HepG2 (cell line): ENCODE results near the gene HTN3. TPM values are rescaled to one million over a fixed set of nuclear protein-coding genes. Genes with fewer than 3 reads are reported as not detected.

Source experiments
- ATAC-seq: fragments of 200-7000 bp; cut with Tn5 transposase; 3 replicates; pipeline ENCODE4 v1.9.1; 2020; ENCODE audit warnings: mild to moderate bottlenecking, moderate library complexity
- BruUV-seq: library from RNA; stranded (reverse); fragments of 400-500 nt; replicated peaks from 2 replicates; lab custom pipeline; 2021; lab: Mats Ljungman, UMichigan
- CTCF ChIA-PET: fragments of 300-600 bp; formaldehyde crosslinking; extraction: SDS; loops from one replicate; lab custom pipeline; 2021; ENCODE audit warnings: low total read pairs, inconsistent platforms, low intra/inter-chr PET ratio; lab: Yijun Ruan, JAX
- POLR2A ChIA-PET: fragments of 350-600 bp; sonication (Branson Sonifier 250); formaldehyde crosslinking; loops from one replicate; lab custom pipeline; 2020; ENCODE audit warnings: antibody characterized with exemption, inconsistent platforms; lab: Yijun Ruan, JAX
- DNase-seq: peaks from one replicate; pipeline ENCODE4 v3.0.0-alpha.2; 2015; ENCODE audit warnings: low spot score
- FAIRE-seq: peaks from 3 replicates; lab custom pipeline; 2011; peaks lifted over from hg19 to GRCh38; lab: Jason Lieb, UNC
- H2AFZ ChIP-seq: one replicate; pipeline ENCODE4 v1.6.1; 2011; ENCODE audit warnings: low read length, inconsistent platforms
- H3K27ac ChIP-seq: fragments of 300-600 bp; 3 replicates; pipeline ENCODE4 v1.8.0; 2011; ENCODE audit warnings: mixed run types, mild to moderate bottlenecking, mixed read lengths, low read length, inconsistent platforms; ENCODE audit not compliant: insufficient read depth; ENCODE audit errors: extremely low read length
- H3K27me3 ChIP-seq, 2 experiments: fragments of 200-600 bp in 1 of 2; 2 replicates in 1 of 2; 3 replicates in 1 of 2; pipeline versions ENCODE4 v1.6.0 to v1.8.0; 2011; ENCODE audit warnings: low read length in 2 of 2, mild to moderate bottlenecking in 2 of 2, moderate library complexity in 2 of 2, inconsistent platforms in 1 of 2; ENCODE audit not compliant: insufficient read depth in 2 of 2, control insufficient read depth in 1 of 2
- H3K36me3 ChIP-seq, 2 experiments: fragments of 200-600 bp in 1 of 2; replicated peaks in 1 of 2; 2 replicates in 1 of 2; 3 replicates in 1 of 2; pipeline versions ENCODE4 v1.5.1 to v1.8.0; 2011; ENCODE audit warnings: low read length in 2 of 2, inconsistent platforms in 1 of 2; ENCODE audit not compliant: insufficient read depth in 2 of 2, control insufficient read depth in 1 of 2
- H3K4me1 ChIP-seq: 2 replicates; pipeline ENCODE4 v1.5.1; 2012; ENCODE audit warnings: low read length, inconsistent platforms; ENCODE audit not compliant: insufficient read depth
- H3K4me2 ChIP-seq: 2 replicates; pipeline ENCODE4 v1.6.0; 2011; ENCODE audit warnings: low read depth, low read length, inconsistent platforms
- H3K4me3 ChIP-seq, 3 experiments: fragments of 200-600 bp in 1 of 3; sonication (generic), shearing (Covaris generic) in 1 of 3; replicated peaks in 1 of 3; 2 replicates each; pipeline ENCODE4 v1.5.1; 2011 to 2016; ENCODE audit warnings: low read length in 3 of 3, inconsistent platforms in 2 of 3, low read depth in 2 of 3, mild to moderate bottlenecking in 2 of 3, control low read depth in 1 of 3, mixed read lengths in 1 of 3; ENCODE audit not compliant: insufficient read depth in 1 of 3
- H3K79me2 ChIP-seq: one replicate; pipeline ENCODE4 v1.6.1; 2011; ENCODE audit warnings: low read length, inconsistent platforms; ENCODE audit not compliant: insufficient read depth
- H3K9ac ChIP-seq: 2 replicates; pipeline ENCODE4 v1.6.0; 2011; ENCODE audit warnings: mild to moderate bottlenecking, low read depth, low read length, inconsistent platforms; ENCODE audit not compliant: insufficient read depth
- H3K9me3 ChIP-seq: 2 replicates; pipeline ENCODE4 v1.5.1; 2012; ENCODE audit warnings: mild to moderate bottlenecking, low read length
- H4K20me1 ChIP-seq: 2 replicates; pipeline ENCODE4 v1.6.0; 2011; ENCODE audit warnings: inconsistent platforms, mild to moderate bottlenecking, low read length, moderate library complexity; ENCODE audit not compliant: insufficient read depth
- ARID4A ChIP-seq: sonication (generic); formaldehyde crosslinking; IDR thresholded peaks from 2 replicates; pipeline ENCODE4 v1.5.0; 2020; ENCODE audit warnings: mild to moderate bottlenecking, missing genetic modification reagents, borderline replicate concordance
- NAIF1 ChIP-seq: sonication (generic); formaldehyde crosslinking; IDR thresholded peaks from 2 replicates; pipeline ENCODE4 v1.5.0; 2020; ENCODE audit warnings: mild to moderate bottlenecking, missing genetic modification reagents, borderline replicate concordance
- REXO4 ChIP-seq: sonication (generic); formaldehyde crosslinking; IDR thresholded peaks from 2 replicates; pipeline ENCODE4 v1.8.0; 2022; ENCODE audit warnings: missing genetic modification reagents, mild to moderate bottlenecking, borderline replicate concordance
- STAT6 ChIP-seq: sonication (generic); formaldehyde crosslinking; IDR thresholded peaks from 2 replicates; pipeline ENCODE4 v1.4.0; 2020; ENCODE audit warnings: missing genetic modification reagents, mild to moderate bottlenecking, borderline replicate concordance
- ZBTB14 ChIP-seq: sonication (generic); formaldehyde crosslinking; IDR thresholded peaks from 2 replicates; pipeline ENCODE4 v1.4.0; 2020; ENCODE audit warnings: missing genetic modification reagents
- ZNF274 ChIP-seq: sonication (generic); formaldehyde crosslinking; IDR thresholded peaks from 2 replicates; pipeline ENCODE4 v1.5.1; 2020; ENCODE audit warnings: mild to moderate bottlenecking, missing genetic modification reagents
- ZNF564 ChIP-seq: sonication (generic); formaldehyde crosslinking; IDR thresholded peaks from 2 replicates; pipeline ENCODE4 v1.8.1; 2023; ENCODE audit warnings: mild to moderate bottlenecking, missing genetic modification reagents
- WGBS: methylation state at CpG from one replicate; pipeline ENCODE4 v1.1.6; 2017; ENCODE audit warnings: low lambda C conversion rate; 5-methylcytosine and 5-hydroxymethylcytosine counted together
- in situ Hi-C: cut with HindIII; loops from 2 replicates; pipeline ENCODE4 v1.10.0; 2017; ENCODE audit warnings: low pct_unique_long_range_greater_than_20kb; ENCODE audit not compliant: extremely low pct_ligation_motif_present
- intact Hi-C: fragments of 100-400 bp; cut with micrococcal nuclease; formaldehyde crosslinking; loops from one replicate; pipeline ENCODE4 v1.10.0; 2022; ENCODE audit not compliant: unreplicated experiment
- polyA plus RNA-seq, 8 experiments: library from polyadenylated mRNA; depleted of rRNA in 3 of 8; stranded (reverse) in 7 of 8; unstranded in 1 of 8; fragments of >200 nt; fragmentation: Illumina TruSeq in 4 of 8; extraction: Trizol in 4 of 8; gene quantifications; 2 replicates each; pipeline versions ENCODE4 v1.2.1 to v1.2.3, GENCODE V29; 2011 to 2016; ENCODE audit warnings: low read depth in 4 of 8, missing spikeins in 1 of 8, mixed read lengths in 1 of 8; ENCODE audit not compliant: insufficient read depth in 1 of 8
- total RNA-seq, 5 experiments: library from RNA; depleted of rRNA; stranded (reverse); fragments of >200 nt; fragmentation: Illumina TruSeq; extraction: Trizol; gene quantifications; 2 replicates each; pipeline ENCODE4 v1.2.3, GENCODE V29; 2016; ENCODE audit warnings: low read depth in 1 of 5

HTN3 gene
- total and polyA plus RNA-seq, 2 of the 13 experiments (the other 11 are each of a cell fraction or from before 2014, with no cell fraction given), result not detected

GRCh38 chr4:70000711-70001110 is 27.5 kb upstream of the HTN3 start:
- BruUV-seq, result no TSS peak
- Histone ChIP-seq H3K27me3 (no peaks in the 10 kb centered on the region), H4K20me1 (no peaks in the 10 kb centered on the region), H3K27ac (no peak overlapping the region), H3K9ac (no peak overlapping the region), H3K4me2 (no peak overlapping the region), H3K79me2 (no peaks in the 10 kb centered on the region), H2AFZ (no peak overlapping the region), H3K4me3 (no peak overlapping the region), H3K9me3 (no peaks in the 10 kb centered on the region), H3K36me3 (no peaks in the 10 kb centered on the region), H3K4me1 (no peaks in the 10 kb centered on the region)
- ATAC-seq (no peak), DNase-seq (no peak), FAIRE-seq (no peak)
- WGBS, result 67% methylated on average over 1 of the region's 1 CpG
- TF ChIP-seq ZNF274 (CRISPR knock-in tag) (no peak), REXO4 (CRISPR knock-in tag) (no peak), ZNF564 (no peak)
- in situ Hi-C loops (no loop called here), intact Hi-C loops (no loop called here)
- POLR2A ChIA-PET, result no interaction called here
- CTCF ChIA-PET, result no interaction called here

- FAIRE-seq (no peak), ATAC-seq (no peak), DNase-seq (no peak)
- POLR2A ChIA-PET, result no interaction called here
- in situ Hi-C loops (no loop called here), intact Hi-C loops (no loop called here)
- no TSS peak for BruUV-seq
- TF ChIP-seq ARID4A, result no peak
- no peak for TF ChIP-seq STAT6
- TF ChIP-seq NAIF1 (CRISPR knock-in tag), result no peak
- TF ChIP-seq ZBTB14 (CRISPR knock-in tag), result no peak
- Histone ChIP-seq H3K4me3 (no peak overlapping the region), H2AFZ (no peak overlapping the region), H3K79me2 (no peaks in the 10 kb centered on the region), H3K9ac (no peak overlapping the region), H3K9me3 (no peaks in the 10 kb centered on the region), H3K27me3 (no peaks in the 10 kb centered on the region), H3K4me1 (peaks cover 9% of the 10 kb centered on the region; the same call in 1 of the 2 replicates), H3K4me2 (no peak overlapping the region), H4K20me1 (no peaks in the 10 kb centered on the region), H3K27ac (no peak overlapping the region), H3K36me3 (no peaks in the 10 kb centered on the region)
- CTCF ChIA-PET, result no interaction called here
Measured at GRCh38 chr4:70002507-70002906, 25.8 kb upstream of the HTN3 start.
